Natural killer cell (primary cell): ENCODE measurements around the gene CERS6. TPM values are rescaled to one million over a fixed set of nuclear protein-coding genes. Genes with fewer than 3 reads are reported as not detected.

Experiments used
- ATAC-seq, 3 donors: fragments of 150-1000 bp in 2 of 3; fragments of 200-7000 bp in 1 of 3; cut with Tn5 transposase; 1 replicate in 1 of 3; 2 replicates in 2 of 3; pipeline ENCODE4 v1.10.0; 2021; ENCODE audit warnings: mild to moderate bottlenecking in 2 of 3, moderate library complexity in 2 of 3
- DNase-seq, 2 donors: peaks; one replicate each; pipeline versions ENCODE4 v3.0.0 to v3.0.0-alpha.2; 2013 to 2021; ENCODE audit warnings: mixed read lengths in 1 of 2
- H3K27ac ChIP-seq: one replicate; pipeline ENCODE4 v1.5.1; 2013; ENCODE audit warnings: mild to moderate bottlenecking, low read length
- H3K27me3 ChIP-seq: one replicate; pipeline ENCODE4 v1.6.1; 2013; ENCODE audit warnings: low read length; ENCODE audit not compliant: control insufficient read depth, insufficient read depth
- H3K36me3 ChIP-seq: one replicate; pipeline ENCODE4 v1.6.1; 2013; ENCODE audit warnings: low read length; ENCODE audit not compliant: control insufficient read depth, insufficient read depth
- H3K4me1 ChIP-seq: one replicate; pipeline ENCODE4 v1.6.1; 2013; ENCODE audit warnings: low read length; ENCODE audit not compliant: control insufficient read depth, insufficient read depth
- H3K4me3 ChIP-seq: one replicate; pipeline ENCODE4 v1.5.1; 2013; ENCODE audit warnings: low read length
- H3K9me3 ChIP-seq: one replicate; pipeline ENCODE4 v1.6.1; 2013; ENCODE audit warnings: low read length; ENCODE audit not compliant: control insufficient read depth, insufficient read depth
- H3K27ac Mint-ChIP-seq, 2 donors: one replicate each; pipeline ENCODE4 v1.8.0; 2022; ENCODE audit warnings: mild to moderate bottlenecking in 2 of 2, mixed read lengths in 2 of 2, moderate library complexity in 1 of 2
- H3K27me3 Mint-ChIP-seq, 2 donors: one replicate each; pipeline ENCODE4 v1.8.0; 2022; ENCODE audit warnings: low read depth in 2 of 2, mixed read lengths in 2 of 2
- H3K36me3 Mint-ChIP-seq: one replicate; pipeline ENCODE4 v1.8.0; 2022; ENCODE audit warnings: mixed read lengths
- H3K4me1 Mint-ChIP-seq, 2 donors: one replicate each; pipeline ENCODE4 v1.8.0; 2022; ENCODE audit warnings: mixed read lengths in 2 of 2
- H3K4me3 Mint-ChIP-seq: one replicate; pipeline ENCODE4 v1.8.0; 2022; ENCODE audit warnings: mild to moderate bottlenecking, moderate library complexity, mixed read lengths
- H3K9me3 Mint-ChIP-seq, 2 donors: one replicate each; pipeline ENCODE4 v1.8.0; 2022; ENCODE audit warnings: mixed read lengths in 2 of 2
- WGBS: methylation state at CpG from one replicate; pipeline ENCODE4 v1.1.7; 2013; ENCODE audit warnings: missing lambda C conversion rate; ENCODE audit not compliant: insufficient coverage; 5-methylcytosine and 5-hydroxymethylcytosine counted together
- intact Hi-C: fragments of 100-400 bp; cut with micrococcal nuclease; formaldehyde crosslinking; loops from one replicate; pipeline ENCODE4 v1.14.2; 2022
- total RNA-seq, 4 donors: library from RNA; stranded (reverse); fragments of 120-200 nt in 1 of 4; gene quantifications; one replicate each; pipeline versions ENCODE4 v1.2.3 to v1.2.4, GENCODE V29; 2013 to 2022
- TF ChIP-seq, protein P1 (sequence below): fragments of 200-600 bp; IDR thresholded peaks from one replicate; pipeline ENCODE4 v1.8.0; 2022; ENCODE audit warnings: antibody characterized with exemption

CERS6 gene
- total RNA-seq, 3 donors from 2014 or later (not counting 1 experiment from before 2014, with no cell fraction given), result 9.1 to 13.5 (median 11.8) TPM

DNA sequence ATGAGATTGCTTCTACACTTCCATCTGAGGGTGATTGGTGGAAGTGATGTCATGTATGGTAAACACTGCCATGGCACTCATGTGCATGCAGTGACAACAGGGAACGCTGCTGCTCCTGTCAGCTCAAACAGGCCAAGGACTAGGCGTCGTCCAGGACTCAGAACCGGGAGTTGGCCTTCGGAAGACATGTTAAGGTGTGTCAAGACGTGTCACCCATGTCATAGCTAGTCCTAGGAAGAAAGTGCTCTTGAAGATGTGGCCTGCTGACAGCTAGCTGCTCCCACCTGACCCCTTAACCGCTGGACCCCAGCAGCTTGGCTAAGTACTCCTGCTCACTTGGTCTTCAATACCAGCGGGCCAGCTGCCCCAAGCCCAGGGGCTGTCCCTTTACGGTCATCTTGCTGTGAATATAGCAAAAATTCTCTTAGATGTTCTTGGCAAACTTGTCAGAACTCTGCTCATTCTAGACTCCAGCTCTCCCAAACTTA, 340.1 kb downstream of the CERS6 start:
- H3K36me3 Mint-ChIP-seq, result no peaks in the 10 kb centered on the region
- H3K27me3 Mint-ChIP-seq, result no peaks in the 10 kb centered on the region
- no peak overlapping the region for H3K27ac Mint-ChIP-seq
- intact Hi-C loops, result no loop called here
- H3K27me3 ChIP-seq, result no peaks in the 10 kb centered on the region
- no peaks in the 10 kb centered on the region for H3K9me3 Mint-ChIP-seq
- no peaks in the 10 kb centered on the region for H3K4me1 ChIP-seq
- no peaks in the 10 kb centered on the region for H3K9me3 ChIP-seq
- no peak for DNase-seq
- TF ChIP-seq, protein P1, sequence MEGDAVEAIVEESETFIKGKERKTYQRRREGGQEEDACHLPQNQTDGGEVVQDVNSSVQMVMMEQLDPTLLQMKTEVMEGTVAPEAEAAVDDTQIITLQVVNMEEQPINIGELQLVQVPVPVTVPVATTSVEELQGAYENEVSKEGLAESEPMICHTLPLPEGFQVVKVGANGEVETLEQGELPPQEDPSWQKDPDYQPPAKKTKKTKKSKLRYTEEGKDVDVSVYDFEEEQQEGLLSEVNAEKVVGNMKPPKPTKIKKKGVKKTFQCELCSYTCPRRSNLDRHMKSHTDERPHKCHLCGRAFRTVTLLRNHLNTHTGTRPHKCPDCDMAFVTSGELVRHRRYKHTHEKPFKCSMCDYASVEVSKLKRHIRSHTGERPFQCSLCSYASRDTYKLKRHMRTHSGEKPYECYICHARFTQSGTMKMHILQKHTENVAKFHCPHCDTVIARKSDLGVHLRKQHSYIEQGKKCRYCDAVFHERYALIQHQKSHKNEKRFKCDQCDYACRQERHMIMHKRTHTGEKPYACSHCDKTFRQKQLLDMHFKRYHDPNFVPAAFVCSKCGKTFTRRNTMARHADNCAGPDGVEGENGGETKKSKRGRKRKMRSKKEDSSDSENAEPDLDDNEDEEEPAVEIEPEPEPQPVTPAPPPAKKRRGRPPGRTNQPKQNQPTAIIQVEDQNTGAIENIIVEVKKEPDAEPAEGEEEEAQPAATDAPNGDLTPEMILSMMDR, result no peak
- no peak overlapping the region for H3K4me3 Mint-ChIP-seq
- WGBS, result 93% methylated on average over 9 of the region's 9 CpGs
- no peaks in the 10 kb centered on the region for H3K36me3 ChIP-seq
- ATAC-seq, result no peak
- no peak overlapping the region for H3K4me3 ChIP-seq
- no peaks in the 10 kb centered on the region for H3K4me1 Mint-ChIP-seq
- H3K27ac ChIP-seq, result no peak overlapping the region

DNA sequence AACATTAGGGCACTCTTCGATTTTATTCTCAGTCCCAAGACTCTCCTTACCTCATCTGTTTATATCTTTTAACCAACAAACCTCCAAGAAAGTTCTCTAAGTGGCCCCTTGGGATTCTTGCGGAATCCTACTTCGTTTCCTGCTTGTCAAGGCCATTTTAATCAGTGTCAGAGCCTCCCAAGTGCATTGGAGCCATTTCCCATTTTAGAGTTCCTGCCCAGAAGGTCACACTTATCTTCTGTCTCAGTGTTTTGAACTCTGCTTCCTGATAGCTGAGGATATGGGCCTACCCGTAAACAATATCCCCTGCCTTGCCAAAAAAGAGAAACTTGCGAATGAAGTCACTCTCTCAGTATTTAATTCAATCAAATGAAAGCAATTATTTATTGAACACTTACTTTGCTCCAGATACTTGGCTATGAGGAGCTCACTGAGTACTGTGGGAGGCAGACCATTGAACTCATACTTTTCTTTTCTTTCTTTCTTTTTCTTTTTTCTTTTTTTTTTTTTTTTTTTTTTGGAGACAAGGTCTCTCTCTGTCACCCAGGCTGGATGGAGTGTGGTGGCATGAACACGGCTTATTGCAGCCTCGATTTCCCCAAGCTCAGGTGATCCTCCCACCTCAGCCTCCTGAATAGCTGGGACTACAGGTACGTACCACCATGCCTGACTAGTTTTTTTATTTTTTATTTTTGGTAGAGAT, 340.7 kb downstream of the CERS6 start:
- intact Hi-C loops, result no loop called here

DNA sequence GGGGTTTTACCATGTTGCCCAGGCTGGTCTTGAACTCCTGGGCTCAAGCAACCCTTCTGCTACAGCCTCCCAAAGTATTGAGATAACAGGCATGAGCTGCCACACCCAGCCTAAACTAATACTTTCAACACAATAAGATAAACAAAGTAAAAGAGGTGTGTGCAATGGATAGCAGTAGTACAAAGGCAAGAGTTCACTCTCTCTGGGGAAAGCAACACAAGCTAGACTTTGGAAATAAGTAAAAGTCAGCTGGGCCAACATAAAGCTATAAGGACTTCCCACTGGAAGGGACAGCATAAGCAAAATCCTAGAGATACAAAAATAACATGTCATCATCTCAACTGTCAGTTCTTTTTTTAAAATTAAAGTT, 341.2 kb downstream of the CERS6 start:
- no peaks in the 10 kb centered on the region for H3K4me1 ChIP-seq
- Mint-ChIP-seq H3K9me3 (no peaks in the 10 kb centered on the region), H3K36me3 (no peaks in the 10 kb centered on the region), H3K27me3 (no peaks in the 10 kb centered on the region), H3K4me1 (no peaks in the 10 kb centered on the region), H3K27ac (no peak overlapping the region), H3K4me3 (no peak overlapping the region)
- DNase-seq (no peak), ATAC-seq (no peak)
- H3K27me3 ChIP-seq, result no peaks in the 10 kb centered on the region
- H3K9me3 ChIP-seq, result no peaks in the 10 kb centered on the region
- H3K27ac ChIP-seq, result no peak overlapping the region
- TF ChIP-seq, protein P1, result no peak
- intact Hi-C loops, result no loop called here
- H3K4me3 ChIP-seq, result no peak overlapping the region
- no peaks in the 10 kb centered on the region for H3K36me3 ChIP-seq

More for the DNA sequence above, 340.7 kb downstream of the CERS6 start:
- H3K27ac ChIP-seq, result no peak overlapping the region
- Mint-ChIP-seq H3K27me3 (no peaks in the 10 kb centered on the region), H3K27ac (no peak overlapping the region), H3K4me1 (no peaks in the 10 kb centered on the region), H3K9me3 (no peaks in the 10 kb centered on the region), H3K36me3 (no peaks in the 10 kb centered on the region), H3K4me3 (no peak overlapping the region)
- ATAC-seq, result no peak
- no peak overlapping the region for H3K4me3 ChIP-seq
- H3K9me3 ChIP-seq, result no peaks in the 10 kb centered on the region
- no peaks in the 10 kb centered on the region for H3K4me1 ChIP-seq
- no peak for DNase-seq
- no peaks in the 10 kb centered on the region for H3K27me3 ChIP-seq
- H3K36me3 ChIP-seq, result no peaks in the 10 kb centered on the region
- TF ChIP-seq, protein P1, result no peak
- WGBS, result 81% methylated on average over 8 of the region's 8 CpGs
